ENCODE results near the gene COG5.
A peak's percentile ranks its signal among the peaks of the same experiment; 100 is the strongest.

COG5 gene

GRCh38 chr7:107579554-107579884 lies 15.8 kb upstream of the COG5 start:
- Histone ChIP-seq H3K9me3 (ENCODE audit: control insufficient read depth, low read depth, low read length) (no peaks in the 10 kb centered on the region), H3K9ac (ENCODE audit: low read length) (peak overlapping the region; percentile 76), H3K36me3 (ENCODE audit: control insufficient read depth, low read depth, low read length) (peaks cover 13% of the 10 kb centered on the region), H3K27me3 (ENCODE audit: control insufficient read depth, insufficient read depth, low read length) (peaks cover 6% of the 10 kb centered on the region), H3K4me1 (ENCODE audit: control insufficient read depth, low read depth, low read length) (peaks cover 2% of the 10 kb centered on the region), H3K4me3 (ENCODE audit: low read length) (peak overlapping the region; percentile 93), H3K27ac (ENCODE audit: low read length) (no peak overlapping the region)

- H3K4me1 ChIP-seq (ENCODE audit: control insufficient read depth, low read depth, low read length) = no peaks in the 10 kb centered on the region
- no peak overlapping the region for H3K27ac ChIP-seq (ENCODE audit: low read length)
- H3K4me3 ChIP-seq (ENCODE audit: low read length) = no peak overlapping the region
- H3K27me3 ChIP-seq (ENCODE audit: control insufficient read depth, insufficient read depth, low read length) = no peaks in the 10 kb centered on the region
- H3K9ac ChIP-seq (ENCODE audit: low read length) = no peak overlapping the region
- peaks cover 34% of the 10 kb centered on the region for H3K36me3 ChIP-seq (ENCODE audit: control insufficient read depth, low read depth, low read length)
- H3K9me3 ChIP-seq (ENCODE audit: control insufficient read depth, low read depth, low read length) = no peaks in the 10 kb centered on the region
These were observed 9.8 kb upstream of the COG5 start for GRCh38 chr7:107573537-107573936.

- Histone ChIP-seq H3K9ac (ENCODE audit: low read length) (no peak overlapping the region), H3K9me3 (ENCODE audit: control insufficient read depth, low read depth, low read length) (no peaks in the 10 kb centered on the region), H3K4me3 (ENCODE audit: low read length) (no peak overlapping the region), H3K36me3 (ENCODE audit: control insufficient read depth, low read depth, low read length) (peaks cover 26% of the 10 kb centered on the region), H3K27ac (ENCODE audit: low read length) (no peak overlapping the region), H3K27me3 (ENCODE audit: control insufficient read depth, insufficient read depth, low read length) (no peaks in the 10 kb centered on the region), H3K4me1 (ENCODE audit: control insufficient read depth, low read depth, low read length) (no peaks in the 10 kb centered on the region)
These were observed 6.6 kb upstream of the COG5 start for GRCh38 chr7:107570298-107570697.

GRCh38 chr7:107564553-107565298 lies 1.0 kb upstream of the COG5 start:
- Histone ChIP-seq H3K4me1 (ENCODE audit: control insufficient read depth, low read depth, low read length) (peaks cover 11% of the 10 kb centered on the region), H3K9ac (ENCODE audit: low read length) (peak overlapping the region; percentile 86), H3K27ac (ENCODE audit: low read length) (peak overlapping the region; percentile 73), H3K27me3 (ENCODE audit: control insufficient read depth, insufficient read depth, low read length) (no peaks in the 10 kb centered on the region), H3K4me3 (ENCODE audit: low read length) (peak overlapping the region; percentile 83), H3K9me3 (ENCODE audit: control insufficient read depth, low read depth, low read length) (no peaks in the 10 kb centered on the region), H3K36me3 (ENCODE audit: control insufficient read depth, low read depth, low read length) (peaks cover 5% of the 10 kb centered on the region)

- Histone ChIP-seq H3K4me3 (ENCODE audit: low read length) (peak overlapping the region; percentile 83), H3K4me1 (ENCODE audit: control insufficient read depth, low read depth, low read length) (peaks cover 11% of the 10 kb centered on the region), H3K27ac (ENCODE audit: low read length) (peak overlapping the region; percentile 60), H3K36me3 (ENCODE audit: control insufficient read depth, low read depth, low read length) (peaks cover 5% of the 10 kb centered on the region), H3K9ac (ENCODE audit: low read length) (peak overlapping the region; percentile 86), H3K9me3 (ENCODE audit: control insufficient read depth, low read depth, low read length) (no peaks in the 10 kb centered on the region), H3K27me3 (ENCODE audit: control insufficient read depth, insufficient read depth, low read length) (no peaks in the 10 kb centered on the region)
These were observed 492 bp downstream of the COG5 start for GRCh38 chr7:107563081-107563774.

GRCh38 chr7:107560898-107561516 lies 2.7 kb downstream of the COG5 start:
- H3K9me3 ChIP-seq (ENCODE audit: control insufficient read depth, low read depth, low read length) = no peaks in the 10 kb centered on the region
- peaks cover 11% of the 10 kb centered on the region for H3K4me1 ChIP-seq (ENCODE audit: control insufficient read depth, low read depth, low read length)
- no peak overlapping the region for H3K4me3 ChIP-seq (ENCODE audit: low read length)
- no peak overlapping the region for H3K9ac ChIP-seq (ENCODE audit: low read length)
- H3K27ac ChIP-seq (ENCODE audit: low read length) = no peak overlapping the region
- peaks cover 4% of the 10 kb centered on the region for H3K36me3 ChIP-seq (ENCODE audit: control insufficient read depth, low read depth, low read length)
- H3K27me3 ChIP-seq (ENCODE audit: control insufficient read depth, insufficient read depth, low read length) = no peaks in the 10 kb centered on the region

GRCh38 chr7:107559864-107560263 lies 3.9 kb downstream of the COG5 start:
- Histone ChIP-seq H3K27me3 (ENCODE audit: control insufficient read depth, insufficient read depth, low read length) (no peaks in the 10 kb centered on the region), H3K4me1 (ENCODE audit: control insufficient read depth, low read depth, low read length) (peaks cover 7% of the 10 kb centered on the region), H3K4me3 (ENCODE audit: low read length) (no peak overlapping the region), H3K27ac (ENCODE audit: low read length) (no peak overlapping the region), H3K9ac (ENCODE audit: low read length) (no peak overlapping the region), H3K9me3 (ENCODE audit: control insufficient read depth, low read depth, low read length) (no peaks in the 10 kb centered on the region), H3K36me3 (ENCODE audit: control insufficient read depth, low read depth, low read length) (peaks cover 4% of the 10 kb centered on the region)

GRCh38 chr7:107555893-107556292 lies 7.8 kb downstream of the COG5 start:
- H3K27ac ChIP-seq (ENCODE audit: low read length) = no peak overlapping the region
- no peaks in the 10 kb centered on the region for H3K4me1 ChIP-seq (ENCODE audit: control insufficient read depth, low read depth, low read length)
- H3K9ac ChIP-seq (ENCODE audit: low read length) = no peak overlapping the region
- no peaks in the 10 kb centered on the region for H3K27me3 ChIP-seq (ENCODE audit: control insufficient read depth, insufficient read depth, low read length)
- H3K9me3 ChIP-seq (ENCODE audit: control insufficient read depth, low read depth, low read length) = no peaks in the 10 kb centered on the region
- no peak overlapping the region for H3K4me3 ChIP-seq (ENCODE audit: low read length)
- peaks cover 20% of the 10 kb centered on the region for H3K36me3 ChIP-seq (ENCODE audit: control insufficient read depth, low read depth, low read length)

- Histone ChIP-seq H3K9ac (ENCODE audit: low read length) (no peak overlapping the region), H3K4me1 (ENCODE audit: control insufficient read depth, low read depth, low read length) (no peaks in the 10 kb centered on the region), H3K27me3 (ENCODE audit: control insufficient read depth, insufficient read depth, low read length) (no peaks in the 10 kb centered on the region), H3K27ac (ENCODE audit: low read length) (no peak overlapping the region), H3K36me3 (ENCODE audit: control insufficient read depth, low read depth, low read length) (peaks cover 26% of the 10 kb centered on the region), H3K9me3 (ENCODE audit: control insufficient read depth, low read depth, low read length) (no peaks in the 10 kb centered on the region), H3K4me3 (ENCODE audit: low read length) (no peak overlapping the region)
These were observed 11.8 kb downstream of the COG5 start for GRCh38 chr7:107551936-107552335.

- no peak overlapping the region for H3K4me3 ChIP-seq (ENCODE audit: low read length)
- H3K9ac ChIP-seq (ENCODE audit: low read length) = no peak overlapping the region
- H3K36me3 ChIP-seq (ENCODE audit: control insufficient read depth, low read depth, low read length) = peaks cover 13% of the 10 kb centered on the region
- no peaks in the 10 kb centered on the region for H3K4me1 ChIP-seq (ENCODE audit: control insufficient read depth, low read depth, low read length)
- no peak overlapping the region for H3K27ac ChIP-seq (ENCODE audit: low read length)
- no peaks in the 10 kb centered on the region for H3K27me3 ChIP-seq (ENCODE audit: control insufficient read depth, insufficient read depth, low read length)
- H3K9me3 ChIP-seq (ENCODE audit: control insufficient read depth, low read depth, low read length) = no peaks in the 10 kb centered on the region
These were observed 18.7 kb downstream of the COG5 start for GRCh38 chr7:107544848-107545591.

GRCh38 chr7:107543338-107543993 lies 20.3 kb downstream of the COG5 start:
- Histone ChIP-seq H3K9ac (ENCODE audit: low read length) (no peak overlapping the region), H3K27me3 (ENCODE audit: control insufficient read depth, insufficient read depth, low read length) (no peaks in the 10 kb centered on the region), H3K36me3 (ENCODE audit: control insufficient read depth, low read depth, low read length) (peaks cover 13% of the 10 kb centered on the region), H3K4me1 (ENCODE audit: control insufficient read depth, low read depth, low read length) (peaks cover 2% of the 10 kb centered on the region), H3K9me3 (ENCODE audit: control insufficient read depth, low read depth, low read length) (no peaks in the 10 kb centered on the region), H3K27ac (ENCODE audit: low read length) (no peak overlapping the region), H3K4me3 (ENCODE audit: low read length) (no peak overlapping the region)
